T-helper 1 cell (primary cell): ENCODE measurements around the gene FCF1.

Experiments
- DNase-seq, 5 donors: peaks; one replicate each; pipeline ENCODE4 v3.0.0-alpha.2; 2012 to 2020
- total RNA-seq, 4 donors: gene quantifications; one replicate each; lab custom pipeline; 2026; lab: John Stamatoyannopoulos, UW

FCF1 gene
- total RNA-seq, result 21.5 to 33.7 (median 31.4) reads per million in 4 donors

DNA sequence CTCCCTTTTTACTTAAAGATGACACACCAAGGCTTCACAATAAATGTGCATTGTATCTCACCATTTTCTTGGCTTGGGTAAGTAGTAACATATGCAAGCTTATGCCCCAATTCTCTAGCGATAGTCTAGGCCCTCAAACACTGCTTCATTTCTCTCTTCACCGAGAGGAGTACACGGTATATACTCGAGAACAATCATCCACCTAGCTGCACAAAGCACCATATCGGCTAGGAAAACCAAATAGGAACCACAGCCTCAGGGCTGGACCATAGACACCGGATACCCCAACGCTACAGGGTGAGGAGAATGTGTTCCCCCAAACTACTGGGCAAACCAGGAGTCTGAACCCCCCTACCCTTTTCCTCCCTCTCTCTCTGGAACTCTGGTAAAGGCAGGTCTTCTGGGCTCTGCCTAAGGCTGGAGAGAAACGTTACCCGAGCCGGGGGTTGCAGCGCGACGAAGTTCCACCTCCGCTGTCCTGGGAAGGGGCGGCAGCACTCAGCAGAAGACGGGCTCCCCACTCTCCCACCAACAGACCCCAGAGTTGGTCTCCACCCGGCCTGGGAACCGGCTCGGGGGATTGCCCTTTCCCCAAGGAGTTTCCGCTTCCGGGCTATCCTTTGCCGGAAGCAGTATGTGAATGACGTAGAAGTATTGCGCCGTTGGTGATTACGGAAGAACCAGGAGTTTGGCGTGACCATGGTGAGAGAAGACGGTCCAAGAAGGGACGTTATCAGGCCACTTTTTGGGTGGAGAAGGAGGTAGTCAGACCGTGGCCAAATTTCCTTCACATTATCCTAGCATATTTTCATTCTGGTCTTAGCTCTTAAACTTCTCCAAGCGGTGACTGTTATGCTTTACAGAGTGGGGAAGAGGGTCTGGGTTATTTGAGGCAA lies at the start of gene FCF1, which contains the start of gene AREL1:
TSS of gene FCF1 (plus strand) at position 646 of the 896 bp plus-strand sequence. CDS start at position 700, 54 bp downstream.
TSS of gene AREL1 (minus strand) at position 582 of the 896 bp plus-strand sequence. CDS start 27,465 bp downstream, outside the sequence.
- DNase-seq, result peak; percentile 56 to 88 (median 77)

DNA sequence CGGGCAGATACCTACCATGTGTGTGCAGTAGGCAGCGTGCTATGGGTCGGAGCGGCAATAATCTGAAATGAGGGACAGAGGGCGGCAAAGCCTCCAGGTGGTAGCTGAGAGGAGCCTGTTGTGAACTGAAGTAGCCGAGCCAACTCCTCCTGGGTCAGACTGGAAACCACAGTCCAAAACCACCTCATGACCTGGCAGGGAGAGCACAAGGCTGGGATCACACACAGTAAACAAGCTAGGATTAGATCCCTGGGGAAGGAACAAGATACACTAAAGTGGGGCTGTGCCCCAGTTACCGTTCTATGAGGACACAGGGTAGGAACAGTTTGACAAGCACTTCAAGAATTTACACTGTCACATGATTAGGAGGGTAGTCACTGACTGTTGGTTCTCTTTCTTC lies 49.1 kb upstream of the FCF1 start:
- no peak for DNase-seq

GRCh38 chr14:74664717-74665116 lies 48.2 kb upstream of the FCF1 start:
- DNase-seq, result no peak

DNA sequence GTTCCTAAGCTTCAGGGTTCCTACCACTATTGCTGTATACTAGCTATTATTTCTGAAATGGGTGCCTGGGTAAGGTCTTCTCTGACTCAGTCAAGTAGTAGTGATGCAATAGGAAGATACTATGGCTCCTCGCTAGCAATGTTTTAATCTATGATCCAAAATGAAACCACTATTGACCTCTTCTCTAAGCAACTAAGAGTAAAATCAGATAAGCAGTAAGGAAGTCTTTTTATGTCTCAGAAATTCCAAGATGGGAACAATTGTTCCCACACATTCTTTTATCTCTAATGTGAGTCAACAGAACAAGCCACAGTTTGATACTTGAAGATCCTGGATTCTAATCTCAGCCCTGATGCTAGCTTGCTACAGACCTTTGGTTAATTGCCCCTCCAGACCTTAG lies 45.2 kb upstream of the FCF1 start:
- peak in 1 of 5 donors; percentile 43 for DNase-seq

GRCh38 chr14:74669256-74669655 lies 43.7 kb upstream of the FCF1 start:
- no peak for DNase-seq

GRCh38 chr14:74669846-74670245 lies 43.1 kb upstream of the FCF1 start:
- DNase-seq, result no peak

GRCh38 chr14:74670726-74671411 lies 42.1 kb upstream of the FCF1 start:
- no peak for DNase-seq

GRCh38 chr14:74671789-74672188 lies 41.2 kb upstream of the FCF1 start:
- no peak for DNase-seq

DNA sequence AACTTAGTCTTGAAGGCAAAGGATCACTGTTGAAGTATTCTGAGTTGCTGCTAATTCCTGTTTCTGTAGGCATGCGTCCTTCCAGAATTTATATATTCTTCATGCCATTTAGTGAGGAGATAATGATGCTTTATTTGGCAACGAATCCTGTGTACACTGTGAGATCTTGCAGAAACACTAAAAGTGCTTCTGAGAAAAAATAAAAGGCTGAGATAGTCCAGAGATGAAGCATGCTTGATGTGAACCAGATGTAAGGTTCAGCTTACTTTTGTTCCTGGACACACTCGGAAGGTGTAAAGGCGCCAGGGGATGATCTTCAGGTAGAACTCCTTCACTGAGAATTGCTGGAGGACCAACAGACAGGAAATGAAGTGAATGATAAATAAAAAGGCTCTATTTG lies 39.2 kb upstream of the FCF1 start:
- no peak for DNase-seq

- DNase-seq, result no peak
Measured at GRCh38 chr14:74675219-74675618, 37.7 kb upstream of the FCF1 start.

DNA sequence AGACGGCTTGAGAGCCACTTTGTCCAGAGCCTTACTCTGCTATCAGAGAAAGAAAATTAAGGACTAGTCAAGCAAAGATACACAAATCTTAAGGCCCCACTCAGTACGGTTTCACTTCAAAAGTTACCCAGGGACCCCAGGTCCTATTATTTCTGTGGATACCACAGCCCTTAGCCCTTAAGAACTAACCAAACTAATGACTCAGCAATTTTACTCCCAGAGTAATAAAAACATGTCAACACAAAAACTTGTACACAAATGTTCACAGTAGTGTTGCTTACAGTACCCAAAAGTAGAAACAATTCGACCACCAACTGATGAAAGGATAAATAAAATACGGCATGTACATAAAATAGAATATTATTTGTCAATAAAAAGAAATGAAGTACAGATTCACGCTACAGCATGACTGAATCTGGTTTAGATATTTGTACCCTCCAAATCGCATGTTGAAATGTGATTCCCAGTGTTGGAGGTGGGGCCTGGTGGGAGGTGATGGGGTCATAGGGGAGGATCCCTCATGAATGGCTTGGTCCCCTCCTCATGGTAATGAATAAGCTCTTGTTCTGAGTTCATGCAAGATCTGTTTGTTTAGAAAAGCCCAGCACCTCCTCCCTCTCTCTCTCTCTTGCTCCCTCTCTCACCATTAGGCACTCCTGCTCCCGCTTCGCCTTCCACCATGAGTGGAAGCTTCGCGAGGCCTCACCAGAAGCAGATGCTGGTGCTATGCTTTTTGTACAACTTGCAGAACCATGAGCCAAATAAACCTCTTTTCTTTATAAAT lies 30.6 kb upstream of the FCF1 start:
- DNase-seq, result no peak

- DNase-seq, result no peak
Measured at GRCh38 chr14:74683406-74683805, 29.5 kb upstream of the FCF1 start.

GRCh38 chr14:74684434-74684833 lies 28.5 kb upstream of the FCF1 start:
- no peak for DNase-seq

DNA sequence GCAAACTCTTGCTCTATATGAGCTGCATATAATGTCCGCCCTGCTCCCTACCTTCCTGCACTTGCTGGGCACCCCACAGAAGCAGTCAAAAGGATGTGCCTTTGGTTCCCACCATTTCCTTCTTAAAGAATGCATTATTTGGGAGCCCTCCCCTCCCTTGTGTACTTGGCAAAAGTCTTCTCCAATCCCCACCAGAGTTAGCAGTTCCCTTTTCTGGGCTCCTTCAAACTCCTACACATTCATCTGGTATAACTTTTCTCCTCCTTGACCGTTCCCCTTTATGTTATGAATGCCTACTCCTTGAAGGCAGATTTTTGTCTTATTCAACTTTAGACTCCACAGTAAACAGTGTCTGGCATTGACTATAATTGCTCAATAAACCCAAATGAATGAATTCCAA lies 27.9 kb upstream of the FCF1 start:
- DNase-seq, result no peak

DNA sequence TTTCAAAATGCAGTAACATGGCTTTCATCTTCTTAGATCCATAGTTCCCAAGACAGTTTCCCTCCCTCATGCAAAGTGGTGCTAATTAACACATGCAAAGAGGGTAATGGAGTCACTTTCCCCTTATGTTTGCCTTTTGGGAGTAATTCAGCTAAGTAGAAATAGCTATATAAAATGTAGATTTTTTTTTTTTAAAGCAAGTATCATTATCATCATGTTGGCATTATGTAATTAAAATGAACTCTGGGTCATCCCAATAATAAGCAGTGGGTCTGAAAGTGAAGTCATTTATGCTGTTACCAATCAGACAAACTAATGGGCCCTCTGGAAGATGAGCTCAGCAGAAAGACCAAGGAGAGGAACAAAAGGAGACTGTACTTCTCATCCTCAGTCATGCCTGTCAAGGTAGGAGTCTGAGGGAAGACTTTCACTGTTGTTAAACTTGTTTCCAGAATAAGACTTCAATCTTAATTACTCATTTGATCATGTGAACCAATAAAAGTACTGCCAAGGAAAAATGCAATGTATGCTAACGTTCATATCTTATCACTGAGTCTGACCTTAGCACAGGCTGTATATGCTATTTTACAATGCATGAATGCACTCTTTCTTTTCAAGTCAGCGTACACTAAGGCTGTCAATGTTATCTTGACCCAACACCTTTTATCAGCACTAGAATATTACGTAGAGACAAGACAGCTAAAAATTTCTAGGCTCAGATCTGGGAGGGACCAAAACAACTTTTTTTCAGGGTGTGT lies 26.8 kb upstream of the FCF1 start:
- DNase-seq, result no peak

DNA sequence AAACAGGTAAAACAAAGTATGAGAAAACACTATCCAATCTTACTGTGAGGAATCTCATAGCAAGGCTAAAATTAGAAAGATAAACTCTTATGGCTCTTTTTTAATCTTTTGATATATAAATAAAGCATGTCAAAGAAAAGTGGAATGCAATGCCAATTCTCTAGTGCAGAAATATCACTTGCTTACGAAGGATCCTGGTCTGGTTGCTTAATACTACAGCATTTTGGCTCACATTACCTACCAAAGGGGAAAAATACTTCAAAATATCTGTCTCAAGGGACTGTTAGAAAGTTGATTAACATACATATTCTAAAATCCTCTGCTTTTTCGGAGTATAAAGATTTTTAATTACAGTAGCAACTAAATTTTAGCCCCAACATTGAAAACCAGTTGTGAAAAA lies 21.5 kb upstream of the FCF1 start:
- no peak for DNase-seq

GRCh38 chr14:74693191-74693590 lies 19.8 kb upstream of the FCF1 start:
- DNase-seq, result no peak

- DNase-seq, result no peak
Measured at GRCh38 chr14:74695406-74695805, 17.5 kb upstream of the FCF1 start.

GRCh38 chr14:74697011-74697410 lies 15.9 kb upstream of the FCF1 start:
- no peak for DNase-seq

- no peak for DNase-seq
Measured at GRCh38 chr14:74697543-74697942, 15.4 kb upstream of the FCF1 start.

DNA sequence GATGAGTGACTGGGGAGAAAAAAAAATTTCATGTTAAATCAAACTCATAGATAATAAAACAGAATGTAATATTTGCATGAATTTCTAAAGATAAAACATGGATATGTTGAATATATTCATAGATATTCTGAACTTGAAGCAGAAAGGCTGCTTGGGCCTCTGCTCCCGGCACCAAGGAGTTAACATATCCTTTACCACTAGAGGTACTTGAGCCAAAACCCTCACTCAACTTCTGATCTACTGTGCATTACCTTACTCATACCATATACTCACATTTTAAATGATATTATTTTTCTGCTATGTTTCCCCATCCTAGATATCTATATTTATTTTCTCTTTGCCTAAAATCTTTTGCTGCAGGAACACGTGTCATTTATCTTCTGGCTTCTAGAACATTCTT lies 15.0 kb upstream of the FCF1 start:
- DNase-seq, result no peak

DNA sequence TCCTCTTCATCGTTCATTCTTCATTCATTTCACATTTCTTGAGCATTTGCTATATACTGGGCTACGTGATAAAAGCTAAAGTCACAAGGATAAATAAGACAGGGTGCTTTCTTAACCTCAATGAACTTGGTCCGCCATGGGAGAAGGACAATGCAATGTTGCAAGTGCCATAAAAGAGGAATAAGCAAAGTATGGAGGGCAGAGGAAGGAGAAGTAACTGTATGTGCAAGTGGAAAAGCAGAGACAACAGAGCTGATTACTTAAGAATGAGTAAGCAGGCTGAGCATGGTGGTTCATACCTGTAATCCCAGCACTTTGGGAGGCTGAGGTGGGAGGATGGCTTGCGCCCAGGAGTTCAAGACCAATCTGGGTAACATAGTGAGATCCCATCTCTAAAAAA lies 14.5 kb upstream of the FCF1 start:
- DNase-seq, result no peak
